ENCODE measurements around the gene NRG2. TPM values are rescaled to one million over a fixed set of nuclear protein-coding genes. Genes with fewer than 3 reads are reported as not detected.

Gene NRG2
- total and polyA plus RNA-seq, 2 experiments from 2014 or later = 0.37 to 1.3 TPM

DNA sequence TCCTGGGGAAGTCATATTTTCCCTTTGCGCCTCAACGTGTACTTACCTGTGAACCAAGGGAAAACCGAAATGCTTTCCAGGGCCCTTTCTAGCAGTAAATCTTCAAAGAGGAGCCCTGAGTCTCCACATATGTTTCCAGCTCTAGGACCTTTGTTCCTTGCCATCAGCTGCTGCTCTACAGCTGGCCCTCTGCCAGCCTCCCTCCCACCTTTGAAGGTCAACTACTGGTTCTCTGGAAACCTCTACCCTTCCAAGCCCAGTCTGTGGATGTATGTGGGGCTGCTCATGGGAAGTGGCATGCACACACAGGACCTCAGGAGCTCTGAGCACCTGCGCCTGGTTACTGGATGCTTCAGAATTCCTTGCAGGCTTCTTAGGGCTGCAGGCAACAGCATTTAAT lies 130.3 kb downstream of the NRG2 start (continued):
- TF ChIP-seq ZNF114 (CRISPR knock-in tag; IDR thresholded peaks at IDR 0.05) = no peak
- TF ChIP-seq, protein P1, sequence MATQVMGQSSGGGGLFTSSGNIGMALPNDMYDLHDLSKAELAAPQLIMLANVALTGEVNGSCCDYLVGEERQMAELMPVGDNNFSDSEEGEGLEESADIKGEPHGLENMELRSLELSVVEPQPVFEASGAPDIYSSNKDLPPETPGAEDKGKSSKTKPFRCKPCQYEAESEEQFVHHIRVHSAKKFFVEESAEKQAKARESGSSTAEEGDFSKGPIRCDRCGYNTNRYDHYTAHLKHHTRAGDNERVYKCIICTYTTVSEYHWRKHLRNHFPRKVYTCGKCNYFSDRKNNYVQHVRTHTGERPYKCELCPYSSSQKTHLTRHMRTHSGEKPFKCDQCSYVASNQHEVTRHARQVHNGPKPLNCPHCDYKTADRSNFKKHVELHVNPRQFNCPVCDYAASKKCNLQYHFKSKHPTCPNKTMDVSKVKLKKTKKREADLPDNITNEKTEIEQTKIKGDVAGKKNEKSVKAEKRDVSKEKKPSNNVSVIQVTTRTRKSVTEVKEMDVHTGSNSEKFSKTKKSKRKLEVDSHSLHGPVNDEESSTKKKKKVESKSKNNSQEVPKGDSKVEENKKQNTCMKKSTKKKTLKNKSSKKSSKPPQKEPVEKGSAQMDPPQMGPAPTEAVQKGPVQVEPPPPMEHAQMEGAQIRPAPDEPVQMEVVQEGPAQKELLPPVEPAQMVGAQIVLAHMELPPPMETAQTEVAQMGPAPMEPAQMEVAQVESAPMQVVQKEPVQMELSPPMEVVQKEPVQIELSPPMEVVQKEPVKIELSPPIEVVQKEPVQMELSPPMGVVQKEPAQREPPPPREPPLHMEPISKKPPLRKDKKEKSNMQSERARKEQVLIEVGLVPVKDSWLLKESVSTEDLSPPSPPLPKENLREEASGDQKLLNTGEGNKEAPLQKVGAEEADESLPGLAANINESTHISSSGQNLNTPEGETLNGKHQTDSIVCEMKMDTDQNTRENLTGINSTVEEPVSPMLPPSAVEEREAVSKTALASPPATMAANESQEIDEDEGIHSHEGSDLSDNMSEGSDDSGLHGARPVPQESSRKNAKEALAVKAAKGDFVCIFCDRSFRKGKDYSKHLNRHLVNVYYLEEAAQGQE (IDR thresholded peaks at IDR 0.05; ENCODE audit: unreplicated experiment) = no peak
- TF ChIP-seq, protein P2, sequence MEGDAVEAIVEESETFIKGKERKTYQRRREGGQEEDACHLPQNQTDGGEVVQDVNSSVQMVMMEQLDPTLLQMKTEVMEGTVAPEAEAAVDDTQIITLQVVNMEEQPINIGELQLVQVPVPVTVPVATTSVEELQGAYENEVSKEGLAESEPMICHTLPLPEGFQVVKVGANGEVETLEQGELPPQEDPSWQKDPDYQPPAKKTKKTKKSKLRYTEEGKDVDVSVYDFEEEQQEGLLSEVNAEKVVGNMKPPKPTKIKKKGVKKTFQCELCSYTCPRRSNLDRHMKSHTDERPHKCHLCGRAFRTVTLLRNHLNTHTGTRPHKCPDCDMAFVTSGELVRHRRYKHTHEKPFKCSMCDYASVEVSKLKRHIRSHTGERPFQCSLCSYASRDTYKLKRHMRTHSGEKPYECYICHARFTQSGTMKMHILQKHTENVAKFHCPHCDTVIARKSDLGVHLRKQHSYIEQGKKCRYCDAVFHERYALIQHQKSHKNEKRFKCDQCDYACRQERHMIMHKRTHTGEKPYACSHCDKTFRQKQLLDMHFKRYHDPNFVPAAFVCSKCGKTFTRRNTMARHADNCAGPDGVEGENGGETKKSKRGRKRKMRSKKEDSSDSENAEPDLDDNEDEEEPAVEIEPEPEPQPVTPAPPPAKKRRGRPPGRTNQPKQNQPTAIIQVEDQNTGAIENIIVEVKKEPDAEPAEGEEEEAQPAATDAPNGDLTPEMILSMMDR (conservative IDR thresholded peaks at IDR 0.05; ENCODE audit: low read depth in 2 of 2) = no peak
- no peak for TF ChIP-seq EZH2 (IDR thresholded peaks at IDR 0.05; ENCODE audit: low read depth, unreplicated experiment)

DNA sequence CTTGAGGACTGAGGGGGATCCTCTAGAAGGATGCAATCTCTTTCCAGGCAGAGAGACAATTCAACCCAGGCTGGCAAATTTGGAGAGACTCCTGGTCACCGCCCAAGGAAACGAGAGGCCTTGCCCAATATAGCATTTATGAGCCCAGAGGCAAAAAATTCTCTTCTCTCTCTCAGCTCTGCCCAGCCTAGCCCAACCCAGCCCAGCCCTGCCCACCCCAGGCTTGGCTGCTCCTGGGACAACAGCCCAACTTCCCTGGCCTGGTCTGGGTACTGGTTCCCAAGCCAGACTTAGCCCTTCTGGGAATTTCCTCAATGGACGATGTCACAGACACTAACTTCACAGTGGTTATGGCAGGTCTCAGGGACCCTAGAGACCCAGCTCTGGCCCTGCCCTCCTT lies 130.9 kb downstream of the NRG2 start:
- H3K36me3 ChIP-seq (ENCODE audit: insufficient read depth) = no peaks in the 10 kb centered on the region
- peaks cover 9% of the 10 kb centered on the region for H3K4me1 ChIP-seq (ENCODE audit: insufficient read depth)
- H3K4me2 ChIP-seq = no peak overlapping the region
- H4K20me1 ChIP-seq (replicated peaks; ENCODE audit: insufficient read depth) = no peaks in the 10 kb centered on the region
- H3K27me3 ChIP-seq (ENCODE audit: insufficient read depth) = 0 out of 2 replicates have a peak, but pooled peaks cover 13% of the 10 kb centered on the region
- H3K9me3 Mint-ChIP-seq = peaks cover 3% of the 10 kb centered on the region; the same call in 1 of the 3 replicates
- no peaks in the 10 kb centered on the region for H3F3A ChIP-seq (replicated peaks; ENCODE audit: low read depth)
- peaks cover 2% of the 10 kb centered on the region for H3K27me3 Mint-ChIP-seq (ENCODE audit: insufficient read depth, low read depth, poor library complexity)
- no peak overlapping the region for H3K27ac ChIP-seq (ENCODE audit: low read depth)
- ATAC-seq = no peak
- no peaks in the 10 kb centered on the region for H3K36me3 Mint-ChIP-seq (ENCODE audit: low read depth)
- no peak for DNase-seq (ENCODE audit: low spot score)
- no peaks in the 10 kb centered on the region for H3K9me2 ChIP-seq (ENCODE audit: insufficient read depth)
- no peaks in the 10 kb centered on the region for H3K79me2 ChIP-seq (replicated peaks; ENCODE audit: insufficient read depth)
- no peak overlapping the region for H3K27ac Mint-ChIP-seq
- no peak overlapping the region for H3K4me3 ChIP-seq
- peaks cover 19% of the 10 kb centered on the region for H3K4me1 Mint-ChIP-seq
- H2AFZ ChIP-seq = no peak overlapping the region
- no peak overlapping the region for H3K4me3 Mint-ChIP-seq
- TF ChIP-seq STAT1 (IDR thresholded peaks at IDR 0.05; ENCODE audit: unreplicated experiment) (no peak), ZNF331 (CRISPR knock-in tag; IDR thresholded peaks at IDR 0.05; ENCODE audit: low read depth) (no peak), NANOG (IDR thresholded peaks at IDR 0.05; ENCODE audit: borderline replicate concordance) (no peak), ZNF114 (CRISPR knock-in tag; IDR thresholded peaks at IDR 0.05) (no peak), CREB1 (CRISPR knock-in tag; IDR thresholded peaks at IDR 0.05; ENCODE audit: low read depth) (no peak), EZH2phosphoT487 (IDR thresholded peaks at IDR 0.05; ENCODE audit: unreplicated experiment) (no peak)
- TF ChIP-seq, protein P1 (IDR thresholded peaks at IDR 0.05; ENCODE audit: unreplicated experiment) = no peak
- TF ChIP-seq, protein P3, sequence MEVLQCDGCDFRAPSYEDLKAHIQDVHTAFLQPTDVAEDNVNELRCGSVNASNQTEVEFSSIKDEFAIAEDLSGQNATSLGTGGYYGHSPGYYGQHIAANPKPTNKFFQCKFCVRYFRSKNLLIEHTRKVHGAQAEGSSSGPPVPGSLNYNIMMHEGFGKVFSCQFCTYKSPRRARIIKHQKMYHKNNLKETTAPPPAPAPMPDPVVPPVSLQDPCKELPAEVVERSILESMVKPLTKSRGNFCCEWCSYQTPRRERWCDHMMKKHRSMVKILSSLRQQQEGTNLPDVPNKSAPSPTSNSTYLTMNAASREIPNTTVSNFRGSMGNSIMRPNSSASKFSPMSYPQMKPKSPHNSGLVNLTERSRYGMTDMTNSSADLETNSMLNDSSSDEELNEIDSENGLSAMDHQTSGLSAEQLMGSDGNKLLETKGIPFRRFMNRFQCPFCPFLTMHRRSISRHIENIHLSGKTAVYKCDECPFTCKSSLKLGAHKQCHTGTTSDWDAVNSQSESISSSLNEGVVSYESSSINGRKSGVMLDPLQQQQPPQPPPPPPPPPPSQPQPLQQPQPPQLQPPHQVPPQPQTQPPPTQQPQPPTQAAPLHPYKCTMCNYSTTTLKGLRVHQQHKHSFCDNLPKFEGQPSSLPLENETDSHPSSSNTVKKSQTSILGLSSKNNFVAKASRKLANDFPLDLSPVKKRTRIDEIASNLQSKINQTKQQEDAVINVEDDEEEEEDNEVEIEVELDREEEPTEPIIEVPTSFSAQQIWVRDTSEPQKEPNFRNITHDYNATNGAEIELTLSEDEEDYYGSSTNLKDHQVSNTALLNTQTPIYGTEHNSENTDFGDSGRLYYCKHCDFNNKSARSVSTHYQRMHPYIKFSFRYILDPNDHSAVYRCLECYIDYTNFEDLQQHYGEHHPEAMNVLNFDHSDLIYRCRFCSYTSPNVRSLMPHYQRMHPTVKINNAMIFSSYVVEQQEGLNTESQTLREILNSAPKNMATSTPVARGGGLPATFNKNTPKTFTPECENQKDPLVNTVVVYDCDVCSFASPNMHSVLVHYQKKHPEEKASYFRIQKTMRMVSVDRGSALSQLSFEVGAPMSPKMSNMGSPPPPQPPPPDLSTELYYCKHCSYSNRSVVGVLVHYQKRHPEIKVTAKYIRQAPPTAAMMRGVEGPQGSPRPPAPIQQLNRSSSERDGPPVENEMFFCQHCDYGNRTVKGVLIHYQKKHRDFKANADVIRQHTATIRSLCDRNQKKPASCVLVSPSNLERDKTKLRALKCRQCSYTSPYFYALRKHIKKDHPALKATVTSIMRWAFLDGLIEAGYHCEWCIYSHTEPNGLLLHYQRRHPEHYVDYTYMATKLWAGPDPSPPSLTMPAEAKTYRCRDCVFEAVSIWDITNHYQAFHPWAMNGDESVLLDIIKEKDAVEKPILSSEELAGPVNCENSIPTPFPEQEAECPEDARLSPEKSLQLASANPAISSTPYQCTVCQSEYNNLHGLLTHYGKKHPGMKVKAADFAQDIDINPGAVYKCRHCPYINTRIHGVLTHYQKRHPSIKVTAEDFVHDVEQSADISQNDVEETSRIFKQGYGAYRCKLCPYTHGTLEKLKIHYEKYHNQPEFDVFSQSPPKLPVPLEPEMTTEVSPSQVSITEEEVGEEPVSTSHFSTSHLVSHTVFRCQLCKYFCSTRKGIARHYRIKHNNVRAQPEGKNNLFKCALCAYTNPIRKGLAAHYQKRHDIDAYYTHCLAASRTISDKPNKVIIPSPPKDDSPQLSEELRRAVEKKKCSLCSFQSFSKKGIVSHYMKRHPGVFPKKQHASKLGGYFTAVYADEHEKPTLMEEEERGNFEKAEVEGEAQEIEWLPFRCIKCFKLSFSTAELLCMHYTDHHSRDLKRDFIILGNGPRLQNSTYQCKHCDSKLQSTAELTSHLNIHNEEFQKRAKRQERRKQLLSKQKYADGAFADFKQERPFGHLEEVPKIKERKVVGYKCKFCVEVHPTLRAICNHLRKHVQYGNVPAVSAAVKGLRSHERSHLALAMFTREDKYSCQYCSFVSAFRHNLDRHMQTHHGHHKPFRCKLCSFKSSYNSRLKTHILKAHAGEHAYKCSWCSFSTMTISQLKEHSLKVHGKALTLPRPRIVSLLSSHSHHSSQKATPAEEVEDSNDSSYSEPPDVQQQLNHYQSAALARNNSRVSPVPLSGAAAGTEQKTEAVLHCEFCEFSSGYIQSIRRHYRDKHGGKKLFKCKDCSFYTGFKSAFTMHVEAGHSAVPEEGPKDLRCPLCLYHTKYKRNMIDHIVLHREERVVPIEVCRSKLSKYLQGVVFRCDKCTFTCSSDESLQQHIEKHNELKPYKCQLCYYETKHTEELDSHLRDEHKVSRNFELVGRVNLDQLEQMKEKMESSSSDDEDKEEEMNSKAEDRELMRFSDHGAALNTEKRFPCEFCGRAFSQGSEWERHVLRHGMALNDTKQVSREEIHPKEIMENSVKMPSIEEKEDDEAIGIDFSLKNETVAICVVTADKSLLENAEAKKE (CRISPR knock-in tag; IDR thresholded peaks at IDR 0.05) = no peak

Data from GM23338 (cell line).